HG03108 (cell line): ENCODE results near the gene ZBTB45.
"Not testable (repeated sequence)": the region's sequence is repeated elsewhere in the genome, so short reads cannot be mapped to it uniquely, and the experiment has no call there.

Source experiments
- ATAC-seq: cut with Tn5 transposase; IDR thresholded peaks from one replicate; pipeline ENCODE4 v1.9.1; 2021; ENCODE audit warnings: moderate library complexity; ENCODE audit not compliant: unreplicated experiment

ZBTB45 gene

GRCh38 chr19:58477130-58477529 is 42.5 kb downstream of the ZBTB45 start:
- ATAC-seq = no peak

GRCh38 chr19:58476498-58477015 is 43.1 kb downstream of the ZBTB45 start:
- ATAC-seq = no peak

GRCh38 chr19:58475714-58476497 is 43.7 kb downstream of the ZBTB45 start, which contains the start of gene ZNF446:
Gene ZNF446, plus strand, starts transcription at chr19:58476352. Its CDS starts 867 bp downstream, at chr19:58477219.
- peak; percentile 79 for ATAC-seq

GRCh38 chr19:58474997-58475713 is 44.5 kb downstream of the ZBTB45 start:
- no peak for ATAC-seq

- no peak for ATAC-seq
Measured at GRCh38 chr19:58474291-58474996, 45.2 kb downstream of the ZBTB45 start.

GRCh38 chr19:58473775-58474174 is 45.8 kb downstream of the ZBTB45 start:
- ATAC-seq = no peak

GRCh38 chr19:58471736-58472135 is 47.9 kb downstream of the ZBTB45 start:
- ATAC-seq = no peak

- not testable (repeated sequence) for ATAC-seq
Measured at GRCh38 chr19:58470837-58471543, 48.6 kb downstream of the ZBTB45 start.

GRCh38 chr19:58469241-58470013 is 50.2 kb downstream of the ZBTB45 start:
- ATAC-seq = no peak

- no peak for ATAC-seq
Measured at GRCh38 chr19:58468216-58468839, 51.3 kb downstream of the ZBTB45 start.

- ATAC-seq = peak; percentile 91
Measured at GRCh38 chr19:58466760-58467589, 52.6 kb downstream of the ZBTB45 start, which contains the start of gene ZNF324. Gene ZNF324, plus strand, starts transcription at chr19:58467080. Its CDS starts 2,106 bp downstream, at chr19:58469186.

GRCh38 chr19:58466089-58466759 is 53.4 kb downstream of the ZBTB45 start:
- peak; percentile 7 for ATAC-seq
